Loucy (cell line): ENCODE measurements around the gene AFTPH.

Experiments
- H2AFZ ChIP-seq: fragments of 200-600 bp; sonication (generic); 2 replicates; pipeline ENCODE4 v1.6.0; 2016; ENCODE audit warnings: antibody characterized with exemption, mild to moderate bottlenecking, low read length, moderate library complexity
- H3F3A ChIP-seq: fragments of 200-600 bp; 2 replicates; pipeline ENCODE4 v1.6.0; 2016; ENCODE audit warnings: antibody characterized with exemption, low read depth, mild to moderate bottlenecking
- H3K27me3 ChIP-seq: fragments of 200-600 bp; sonication (generic); 2 replicates; pipeline ENCODE4 v1.6.1; 2014; ENCODE audit warnings: low read length, mild to moderate bottlenecking; ENCODE audit not compliant: insufficient read depth, poor library complexity, severe bottlenecking
- H3K36me3 ChIP-seq: fragments of 200-600 bp; sonication (generic); 2 replicates; pipeline ENCODE4 v1.6.1; 2016; ENCODE audit warnings: low read length; ENCODE audit not compliant: insufficient read depth
- H3K4me1 ChIP-seq: fragments of 200-600 bp; sonication (generic); 2 replicates; pipeline ENCODE4 v1.5.1; 2014; ENCODE audit warnings: low read length, mild to moderate bottlenecking; ENCODE audit not compliant: insufficient read depth, poor library complexity, severe bottlenecking
- H3K4me2 ChIP-seq: fragments of 200-600 bp; sonication (generic); 2 replicates; pipeline ENCODE4 v1.6.0; 2014; ENCODE audit warnings: antibody characterized with exemption, low read length, low read depth, mild to moderate bottlenecking; ENCODE audit not compliant: poor library complexity, severe bottlenecking
- H3K4me3 ChIP-seq: fragments of 200-600 bp; sonication (generic); 2 replicates; pipeline ENCODE4 v1.5.1; 2014; ENCODE audit warnings: low read length, mild to moderate bottlenecking, mixed read lengths; ENCODE audit not compliant: poor library complexity, severe bottlenecking
- H3K79me2 ChIP-seq: fragments of 200-600 bp; sonication (generic); 2 replicates; pipeline ENCODE4 v1.6.1; 2014; ENCODE audit warnings: low read length; ENCODE audit not compliant: insufficient read depth
- H3K9ac ChIP-seq: fragments of 200-600 bp; sonication (generic); 2 replicates; pipeline ENCODE4 v1.6.0; 2014; ENCODE audit warnings: mild to moderate bottlenecking, low read depth, low read length, moderate library complexity; ENCODE audit not compliant: poor library complexity, severe bottlenecking
- H3K9me2 ChIP-seq: fragments of 200-600 bp; sonication (generic); replicated peaks from 2 replicates; pipeline ENCODE4 v1.6.1; 2016; ENCODE audit warnings: low read depth, low read length, mixed read lengths
- H3K9me3 ChIP-seq: fragments of 200-600 bp; sonication (generic); 2 replicates; pipeline ENCODE4 v1.6.1; 2014; ENCODE audit warnings: mild to moderate bottlenecking, antibody characterized with exemption, low read length, low read depth; ENCODE audit not compliant: insufficient read depth
- H4K20me1 ChIP-seq: fragments of 200-600 bp; sonication (generic); 2 replicates; pipeline ENCODE4 v1.6.0; 2014; ENCODE audit warnings: antibody characterized with exemption, low read length, mild to moderate bottlenecking; ENCODE audit not compliant: insufficient read depth, poor library complexity, severe bottlenecking
- CTCF ChIP-seq: fragments of 200-600 bp; sonication (generic); conservative IDR thresholded peaks from 2 replicates; pipeline ENCODE4 v1.5.1; 2014; ENCODE audit warnings: mild to moderate bottlenecking, antibody characterized with exemption, low read length
- EZH2phosphoT487 ChIP-seq: fragments of 200-600 bp; IDR thresholded peaks from 2 replicates; pipeline ENCODE4 v1.6.1; 2018; ENCODE audit warnings: antibody characterized with exemption, mild to moderate bottlenecking, moderate library complexity, borderline replicate concordance

Gene AFTPH

GRCh38 chr2:64607381-64608304, 83.5 kb downstream of the AFTPH start:
- no peaks in the 10 kb centered on the region for H3K27me3 ChIP-seq
- no peaks in the 10 kb centered on the region for H4K20me1 ChIP-seq
- no peaks in the 10 kb centered on the region for H3F3A ChIP-seq
- H3K4me3 ChIP-seq, result no peak overlapping the region
- no peak overlapping the region for H3K9ac ChIP-seq
- H3K4me2 ChIP-seq, result no peak overlapping the region
- peaks cover 5% of the 10 kb centered on the region for H3K4me1 ChIP-seq
- H3K79me2 ChIP-seq, result no peaks in the 10 kb centered on the region
- TF ChIP-seq EZH2phosphoT487, result no peak
- TF ChIP-seq CTCF, result no peak
- no peaks in the 10 kb centered on the region for H3K9me2 ChIP-seq
- no peak overlapping the region for H2AFZ ChIP-seq
- no peaks in the 10 kb centered on the region for H3K36me3 ChIP-seq
- H3K9me3 ChIP-seq, result no peaks in the 10 kb centered on the region

GRCh38 chr2:64608867-64609226, 84.7 kb downstream of the AFTPH start:
- Histone ChIP-seq H3K9me3 (no peaks in the 10 kb centered on the region), H3K9ac (no peak overlapping the region), H3K9me2 (no peaks in the 10 kb centered on the region), H3K4me2 (peak overlapping the region; percentile 66), H3F3A (no peaks in the 10 kb centered on the region), H3K4me1 (peaks cover 5% of the 10 kb centered on the region), H3K36me3 (no peaks in the 10 kb centered on the region), H4K20me1 (no peaks in the 10 kb centered on the region), H3K4me3 (peak overlapping the region; percentile 66), H2AFZ (peak overlapping the region; percentile 70), H3K27me3 (no peaks in the 10 kb centered on the region), H3K79me2 (no peaks in the 10 kb centered on the region)
- TF ChIP-seq CTCF (no peak), EZH2phosphoT487 (no peak)

- TF ChIP-seq CTCF (no peak), EZH2phosphoT487 (no peak)
- H3K9me3 ChIP-seq, result no peaks in the 10 kb centered on the region
- no peaks in the 10 kb centered on the region for H3K79me2 ChIP-seq
- H3K4me3 ChIP-seq, result peak overlapping the region; percentile 66
- H3K9me2 ChIP-seq, result no peaks in the 10 kb centered on the region
- peak overlapping the region; percentile 60 for H3K9ac ChIP-seq
- H3K36me3 ChIP-seq, result no peaks in the 10 kb centered on the region
- peak overlapping the region; percentile 66 for H3K4me2 ChIP-seq
- H3K27me3 ChIP-seq, result no peaks in the 10 kb centered on the region
- peaks cover 5% of the 10 kb centered on the region for H3K4me1 ChIP-seq
- H2AFZ ChIP-seq, result peak overlapping the region; percentile 94
- no peaks in the 10 kb centered on the region for H4K20me1 ChIP-seq
- no peaks in the 10 kb centered on the region for H3F3A ChIP-seq
Observed at GRCh38 chr2:64609227-64609941, 85.3 kb downstream of the AFTPH start.
